NCI-H128 (cell line): ENCODE measurements around the gene TOM1.

Experiments used
- DNase-seq: peaks from one replicate; lab custom pipeline; 2025; ENCODE audit not compliant: unreplicated experiment; lab: John Stamatoyannopoulos, UW

The TOM1 gene

GRCh38 chr22:35306350-35306967, 6.8 kb downstream of the TOM1 start:
- DNase-seq = no peak

DNA sequence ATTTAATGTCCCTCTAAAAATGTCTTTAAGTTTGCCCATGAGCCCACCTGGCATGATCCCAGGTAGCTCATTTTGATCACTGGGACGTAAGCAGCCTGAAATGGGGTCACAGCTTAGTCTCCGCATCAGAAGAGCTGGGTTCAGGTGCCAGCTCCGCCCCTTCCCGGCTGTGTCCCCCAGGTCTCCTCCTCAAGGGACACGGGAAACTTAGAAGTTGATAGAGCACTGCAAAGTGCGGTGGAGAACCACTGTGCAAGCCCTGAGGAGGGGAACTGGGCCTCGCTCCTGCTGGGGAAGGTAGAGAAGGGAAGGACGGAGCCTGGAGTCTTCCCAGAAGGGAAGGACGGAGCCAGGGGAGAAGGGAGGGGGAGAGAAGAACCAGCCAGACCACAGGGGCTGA, 7.7 kb downstream of the TOM1 start:
- DNase-seq = no peak

- no peak for DNase-seq
These were observed 8.2 kb downstream of the TOM1 start for GRCh38 chr22:35307892-35308291.

DNA sequence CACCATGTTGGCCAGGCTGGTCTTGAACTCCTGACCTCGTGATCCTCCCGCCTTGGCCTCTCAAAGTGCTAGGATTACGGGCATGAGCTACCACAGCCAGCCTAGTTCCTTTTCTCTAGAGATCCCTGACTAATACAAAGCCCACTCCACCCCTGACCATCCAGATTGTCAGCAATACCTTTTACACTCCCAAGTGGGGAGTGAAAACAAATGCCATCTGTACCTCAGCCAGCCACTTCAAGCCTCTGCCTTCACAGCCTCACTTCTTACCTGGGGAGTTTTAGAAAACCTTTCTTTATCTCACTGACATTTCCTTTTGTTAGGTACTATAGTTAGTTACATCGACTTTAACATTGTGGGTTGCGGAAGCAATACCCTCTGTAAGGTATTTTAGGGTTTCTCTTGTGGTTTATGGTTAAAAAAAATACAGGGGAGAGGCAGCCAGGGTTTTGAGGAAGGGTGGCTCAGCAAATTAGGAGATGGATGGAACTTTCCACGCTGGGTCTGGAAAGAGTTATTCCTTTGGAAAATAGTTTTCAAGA, 8.9 kb downstream of the TOM1 start:
- no peak for DNase-seq

DNA sequence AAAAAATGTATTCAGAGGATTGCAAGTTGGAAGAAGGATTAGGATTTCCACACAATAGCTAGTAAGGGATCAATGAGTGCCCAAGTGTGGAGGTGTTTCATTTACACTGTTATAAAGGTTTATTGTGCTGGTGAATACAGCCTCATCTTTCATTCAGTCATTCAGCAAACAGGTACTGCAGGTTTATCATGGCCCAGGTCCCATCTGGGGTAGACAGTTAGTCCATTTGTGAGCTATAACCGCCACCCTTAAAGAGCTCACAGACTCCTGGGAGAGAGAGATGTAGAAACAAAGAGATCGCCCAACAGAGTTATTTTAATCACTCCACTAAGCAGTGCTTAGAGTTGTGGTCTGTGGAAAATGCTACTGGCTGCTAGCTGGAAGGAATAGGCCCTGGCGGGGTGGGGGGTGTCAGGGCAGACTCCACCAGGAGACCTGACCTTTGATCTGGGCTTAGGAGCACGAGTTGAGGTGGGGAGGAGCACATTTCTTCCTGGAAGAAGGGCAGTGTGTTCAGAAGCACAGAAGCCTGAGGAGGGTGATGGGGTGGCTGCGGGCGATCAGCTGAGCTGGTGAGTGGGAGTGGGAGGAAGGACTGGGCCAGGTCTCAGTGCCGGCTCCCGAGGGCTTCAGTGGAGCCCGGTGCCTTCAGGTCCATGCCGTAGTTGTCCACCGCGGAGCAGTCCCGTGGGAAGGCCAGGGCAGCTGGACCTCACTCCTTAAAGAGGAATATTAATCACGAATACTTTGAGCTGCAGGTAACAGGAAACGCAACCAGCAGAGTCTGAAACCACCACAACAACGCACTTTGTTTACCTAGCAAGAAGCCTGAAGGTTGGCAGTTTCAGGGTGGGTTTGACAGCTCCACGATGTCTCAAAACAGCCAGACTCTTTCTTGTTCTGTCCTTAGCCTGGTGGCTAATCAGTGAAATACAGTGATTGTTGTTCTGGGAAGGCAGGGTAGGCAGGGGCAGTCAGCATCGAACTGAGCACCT, 11.2 kb downstream of the TOM1 start:
- no peak for DNase-seq

- no peak for DNase-seq
These were observed 11.9 kb downstream of the TOM1 start for GRCh38 chr22:35311551-35311999.

- DNase-seq = no peak
These were observed 12.7 kb downstream of the TOM1 start for GRCh38 chr22:35312198-35313059.

DNA sequence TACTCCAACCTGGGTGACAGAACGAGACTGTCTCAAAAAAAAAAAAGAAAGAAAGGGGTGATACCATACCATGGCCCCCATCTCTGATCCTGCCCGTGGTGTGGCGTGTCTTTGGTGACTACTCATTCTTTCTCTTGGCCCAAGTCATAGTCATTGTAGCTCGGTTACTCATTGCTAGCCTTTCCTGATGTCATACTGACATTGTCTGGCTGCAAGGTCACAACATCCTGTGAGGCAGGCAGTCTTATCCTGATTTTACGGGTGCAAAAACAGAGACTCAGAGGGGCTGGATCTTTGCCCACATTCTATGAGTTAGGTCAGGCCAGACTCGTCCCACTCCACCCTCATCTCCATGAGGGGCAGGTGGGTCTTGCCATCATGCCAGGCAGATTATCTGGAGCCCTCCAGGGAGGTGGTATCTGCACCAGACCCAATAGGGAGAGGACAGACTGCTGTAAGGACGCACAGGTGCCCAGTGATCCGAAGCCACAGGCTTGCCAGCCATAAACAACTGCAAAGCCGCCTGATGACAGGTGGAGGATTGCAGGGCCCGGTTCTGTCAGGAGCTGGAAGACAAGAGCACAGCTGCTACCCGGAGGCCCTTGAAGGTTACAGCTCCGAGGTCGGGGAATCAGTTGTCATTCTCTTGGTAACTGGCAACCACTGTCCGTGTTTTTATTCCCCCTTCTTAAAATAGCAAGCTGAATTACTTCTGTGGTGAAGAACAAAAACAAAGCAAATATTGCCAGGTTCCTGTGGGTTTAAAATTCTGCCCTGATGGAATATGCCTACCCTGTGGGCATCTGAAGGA, 13.8 kb downstream of the TOM1 start:
- DNase-seq = no peak

DNA sequence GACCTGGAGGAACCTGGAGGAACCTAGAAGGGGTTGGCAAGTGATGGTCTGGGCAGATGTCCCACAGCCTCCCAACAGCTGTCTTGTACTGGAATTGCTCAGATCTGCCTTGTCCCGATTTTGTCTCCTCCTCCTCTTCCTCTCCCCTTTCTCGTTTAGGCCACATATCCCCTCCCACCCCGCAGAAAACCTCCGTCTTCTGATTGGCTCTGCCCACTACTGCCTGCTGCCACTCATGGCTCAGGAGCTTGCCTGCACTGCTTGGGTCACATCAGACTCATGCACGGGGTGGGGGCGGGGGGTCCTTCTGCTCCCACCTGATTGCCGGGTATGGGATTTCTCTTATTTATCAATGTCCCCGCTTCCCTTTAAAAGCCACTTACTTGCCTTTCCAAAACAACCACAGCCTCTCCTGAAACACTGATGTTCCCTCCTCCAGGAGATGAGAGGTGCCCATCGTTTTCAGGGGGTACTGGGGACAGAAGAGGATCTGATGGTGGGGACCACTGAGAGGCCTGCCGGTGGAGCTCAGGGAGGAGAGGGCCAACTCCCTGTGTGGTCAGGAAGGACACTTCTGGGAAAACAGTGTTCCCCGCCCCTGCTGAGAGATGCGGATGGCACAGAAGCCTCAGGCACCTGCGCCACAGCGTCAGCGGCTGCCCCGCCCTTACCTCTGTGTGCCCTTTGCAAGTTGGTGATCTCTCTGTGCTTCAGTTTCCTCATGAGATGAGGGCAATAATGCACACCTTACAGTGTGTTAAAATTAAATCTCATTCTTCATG, 14.7 kb downstream of the TOM1 start:
- DNase-seq = no peak

DNA sequence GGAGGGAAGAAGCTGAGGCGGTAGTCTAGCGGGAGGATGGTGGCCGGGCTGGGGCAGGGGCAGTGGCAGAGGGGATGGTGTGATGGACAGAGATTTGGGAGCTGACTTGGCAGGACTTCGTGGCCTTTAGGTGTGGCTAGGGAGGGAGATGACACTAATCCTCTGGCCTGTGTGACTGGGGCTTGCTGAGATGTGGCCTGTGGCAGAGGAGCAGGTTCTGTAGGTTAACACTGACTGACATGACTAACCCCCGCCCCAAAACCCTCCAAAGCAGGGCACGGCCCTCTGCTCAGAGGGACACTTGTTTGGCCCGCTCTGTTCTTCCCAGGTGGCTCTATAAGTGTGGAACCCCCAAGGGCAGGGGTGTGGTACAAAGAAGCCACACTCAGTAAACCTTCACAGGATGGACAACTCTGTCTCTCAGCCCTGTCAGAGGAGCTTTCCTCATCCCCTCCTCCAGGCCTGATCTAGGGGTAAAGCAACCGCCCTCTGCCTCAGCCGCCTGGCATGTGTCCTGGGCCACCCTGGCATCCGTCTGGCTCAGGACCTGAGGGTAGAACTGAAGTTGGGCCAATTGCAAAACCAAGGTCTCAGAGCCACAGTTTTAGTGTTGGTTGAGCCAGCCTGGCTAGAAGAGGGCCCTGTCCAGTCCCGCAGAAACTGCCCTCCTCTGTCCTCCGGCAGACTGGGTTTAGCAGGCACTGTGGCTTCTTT, 15.6 kb downstream of the TOM1 start:
- no peak for DNase-seq

DNA sequence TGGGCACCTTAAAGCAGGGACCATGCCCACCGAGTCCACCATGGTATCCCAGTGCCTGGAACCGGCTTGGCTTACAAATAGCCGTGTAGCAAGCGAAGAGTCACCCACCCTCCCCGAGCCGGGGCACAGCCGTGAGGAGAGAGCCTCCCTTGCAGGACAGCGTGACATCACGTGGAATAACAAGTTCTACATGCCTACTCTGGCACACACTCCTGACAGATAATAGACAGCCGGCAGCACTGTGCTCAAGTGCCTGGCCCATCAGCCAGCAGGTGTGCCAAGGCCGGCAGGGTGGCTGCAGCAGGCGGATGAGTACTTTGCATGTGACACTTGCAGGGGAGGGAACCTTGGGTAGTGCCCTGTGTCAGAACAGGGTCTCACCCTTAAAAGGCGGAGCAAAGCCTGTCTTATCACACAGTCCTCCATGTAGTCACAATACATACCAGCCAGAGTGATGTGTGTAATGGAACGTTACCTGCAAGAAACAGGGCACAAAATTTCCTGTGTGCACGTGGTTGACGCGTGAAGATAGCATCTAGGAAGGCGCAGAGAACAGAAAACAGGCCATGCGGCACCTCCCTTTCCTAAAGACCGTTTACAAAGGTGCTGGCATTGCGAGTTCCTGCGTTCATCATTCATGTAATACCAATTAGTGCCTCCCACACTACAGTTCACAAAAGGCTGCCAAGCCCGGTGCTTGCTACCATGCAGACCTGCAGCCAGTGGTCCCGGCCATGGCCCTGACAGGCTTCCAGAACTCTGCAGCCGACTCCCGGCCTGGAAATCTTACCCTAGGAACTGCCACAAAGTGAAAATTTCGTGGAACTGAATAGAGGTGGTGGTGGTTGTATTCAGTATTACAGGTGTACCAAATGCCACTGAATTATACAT, 16.4 kb downstream of the TOM1 start:
- peak; percentile 53 for DNase-seq

DNA sequence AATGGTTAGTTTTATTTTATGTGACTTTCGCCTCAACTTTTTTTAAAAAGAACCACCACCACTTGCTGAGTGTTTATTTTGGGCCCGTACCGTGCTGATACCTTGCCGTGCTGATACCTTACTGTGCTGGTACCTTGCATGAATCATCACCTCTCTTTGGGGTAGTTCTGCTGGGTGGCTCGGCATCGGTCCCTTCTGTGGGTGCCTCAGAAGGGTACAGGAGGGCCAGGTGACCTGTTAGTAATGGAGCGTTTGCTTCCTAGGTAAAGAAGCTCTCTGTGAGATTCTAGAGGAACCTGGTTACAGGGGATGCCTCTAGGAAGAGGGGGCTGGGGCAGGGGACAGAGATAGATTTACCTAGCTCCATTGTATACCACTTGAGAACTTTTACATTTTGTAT, 17.1 kb downstream of the TOM1 start:
- DNase-seq = no peak

- DNase-seq = no peak
These were observed 18.1 kb downstream of the TOM1 start for GRCh38 chr22:35317680-35318290.

DNA sequence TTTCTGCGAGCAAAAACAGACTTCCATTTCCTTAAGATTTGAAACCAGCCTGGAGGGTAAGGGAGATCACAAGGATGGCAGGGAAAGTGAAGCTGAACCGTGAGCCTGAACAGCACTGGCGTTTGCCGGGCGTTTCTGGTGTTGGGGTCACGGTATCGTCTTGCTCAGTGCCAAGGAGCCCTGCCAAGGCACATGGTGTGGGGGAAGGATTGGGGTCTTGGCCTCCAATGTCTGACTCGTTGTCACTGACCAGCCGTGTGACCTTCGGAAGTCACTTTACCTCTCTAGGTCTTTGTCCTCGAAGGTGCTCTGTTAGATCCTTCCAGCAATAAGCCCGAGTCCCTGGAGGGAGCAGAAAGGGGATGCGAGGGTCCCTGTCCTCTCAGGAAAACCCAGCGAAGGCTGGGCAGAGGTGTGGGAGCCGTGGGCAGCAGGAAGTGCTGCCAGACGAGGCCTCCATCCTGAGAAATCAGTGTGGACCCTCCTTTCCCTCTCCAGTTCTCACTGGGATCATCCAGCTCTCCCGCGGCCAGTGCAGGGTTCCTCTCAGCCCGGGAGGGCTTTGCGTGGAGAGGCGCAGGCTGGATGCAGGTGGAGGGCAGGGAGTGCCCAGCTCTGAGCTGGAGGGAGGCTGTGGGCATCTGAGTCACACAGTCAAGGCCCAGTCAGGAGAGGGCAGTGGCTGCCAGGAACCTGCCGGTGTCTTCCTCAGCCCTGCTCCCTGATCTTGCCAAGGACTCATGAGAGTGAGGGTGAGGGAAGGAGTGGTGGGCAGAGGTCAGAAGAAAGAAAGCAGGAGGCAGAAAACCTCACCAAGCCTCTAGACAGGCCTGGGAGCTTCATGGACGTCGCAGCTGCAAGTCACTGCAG, 18.9 kb downstream of the TOM1 start:
- DNase-seq = no peak

- DNase-seq = no peak
These were observed 19.7 kb downstream of the TOM1 start for GRCh38 chr22:35319244-35319985.

DNA sequence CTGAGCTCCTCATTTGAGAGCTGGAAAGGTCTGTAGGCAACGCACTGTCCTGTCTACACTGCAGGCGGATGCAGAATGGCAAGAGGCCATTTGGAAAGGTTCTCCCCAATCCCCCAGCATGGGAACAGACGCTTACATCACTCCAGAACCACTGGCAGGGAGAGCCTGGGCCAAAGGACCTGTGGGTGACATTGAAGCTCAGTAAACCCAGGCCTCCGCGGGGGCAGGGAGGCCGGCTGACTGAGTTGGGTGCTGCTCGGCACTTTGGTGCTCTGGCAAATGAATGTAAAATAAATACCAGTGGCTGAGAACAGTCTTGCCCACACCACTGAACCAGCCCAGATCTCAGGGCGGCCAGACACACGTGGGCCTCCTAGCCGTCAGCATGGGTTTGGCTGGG, 22.4 kb downstream of the TOM1 start:
- DNase-seq = no peak
